ENCODE measurements around the gene MRPL9. TPM values are rescaled to one million over a fixed set of nuclear protein-coding genes. Genes with fewer than 3 reads are reported as not detected.

Gene MRPL9
- total and polyA plus RNA-seq, 2 donors (not counting 1 experiment from before 2014, with no cell fraction given) = 65.5 to 84.6 TPM

DNA sequence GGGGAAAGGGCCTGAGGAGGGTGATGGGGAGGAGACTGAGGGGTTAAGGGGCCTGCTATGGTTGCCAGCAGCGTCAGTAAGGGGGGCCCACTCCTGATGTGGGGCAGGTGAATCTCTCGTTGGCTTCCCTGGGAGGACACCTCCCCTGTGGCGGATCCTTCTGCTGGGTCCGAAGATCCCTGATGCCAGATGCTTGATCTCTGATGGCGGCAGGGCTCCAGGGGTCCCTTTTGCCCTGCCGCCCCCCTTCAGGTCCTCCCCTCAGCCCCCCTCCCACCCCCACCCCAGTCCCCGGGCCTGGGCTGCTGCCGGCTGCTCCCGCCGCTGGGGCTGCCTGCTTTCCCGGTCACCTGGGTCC is 46.9 kb downstream of the MRPL9 start:
- ChIA-PET CTCF (no interaction called here), POLR2A (no interaction called here)
- Histone ChIP-seq H3K4me2 (replicated peaks; ENCODE audit: low read depth, low read length, poor library complexity, severe bottlenecking) (no peak overlapping the region), H3K27me3 (replicated peaks in 1 of 4; ENCODE audit: control extremely low read depth in 1 of 4, control insufficient read depth in 3 of 4, insufficient read depth in 4 of 4, low read length in 3 of 4) (peaks cover 0 to 46% (median 20%) of the 10 kb centered on the region in 4 experiments), H3K4me3 (ENCODE audit: control extremely low read depth in 1 of 5, extremely low read depth in 1 of 5, insufficient read depth in 1 of 5, low read depth in 2 of 5, low read length in 4 of 5) (no peak overlapping the region), H3K79me2 (ENCODE audit: control insufficient read depth, insufficient read depth, low read length) (no peaks in the 10 kb centered on the region), H3K9ac (ENCODE audit: low read length) (no peak overlapping the region), H2AFZ (ENCODE audit: insufficient read depth, low read depth, low read length, poor library complexity, severe bottlenecking) (no peak overlapping the region), H3K36me3 (replicated peaks in 1 of 2; ENCODE audit: control extremely low read depth in 1 of 2, control insufficient read depth in 1 of 2, extremely low read depth in 1 of 2, insufficient read depth in 2 of 2, low read length in 1 of 2) (no peaks in the 10 kb centered on the region), H3K4me1 (ENCODE audit: control insufficient read depth in 2 of 2, insufficient read depth in 2 of 2, low read length in 2 of 2) (peaks cover 14 to 19% of the 10 kb centered on the region in 2 donors), H3K9me3 (ENCODE audit: control extremely low read depth in 1 of 3, control insufficient read depth in 2 of 3, insufficient read depth in 1 of 3, low read length in 2 of 3) (peaks cover 0 to 10% (median 0%) of the 10 kb centered on the region in 3 donors), H4K20me1 (ENCODE audit: control insufficient read depth, insufficient read depth, low read length, poor library complexity, severe bottlenecking) (no peaks in the 10 kb centered on the region), H3K27ac (ENCODE audit: low read length in 2 of 2) (no peak overlapping the region)
- Mint-ChIP-seq H3K27me3 (peaks cover 72% of the 10 kb centered on the region), H3K9me3 (ENCODE audit: insufficient read depth) (no peaks in the 10 kb centered on the region), H3K27ac (no peak overlapping the region), H3K4me1 (peaks cover 23% of the 10 kb centered on the region), H3K4me3 (no peak overlapping the region)
- intact Hi-C loops (cut with micrococcal nuclease) = no loop called here
- TF ChIP-seq CTCF (IDR thresholded peaks at IDR 0.05) = no peak
- DNase-seq (no peak), ATAC-seq (ENCODE audit: low read depth) (no peak)
- 17% methylated on average over 2 of the region's 11 CpGs for WGBS (ENCODE audit: insufficient coverage)

- 62% methylated on average over 14 of the region's 17 CpGs for WGBS (ENCODE audit: insufficient coverage)
- Mint-ChIP-seq H3K9me3 (ENCODE audit: insufficient read depth) (no peaks in the 10 kb centered on the region), H3K4me1 (peaks cover 20% of the 10 kb centered on the region), H3K27ac (no peak overlapping the region), H3K4me3 (no peak overlapping the region), H3K27me3 (peaks cover 72% of the 10 kb centered on the region)
- no peak overlapping the region for H3K4me3 ChIP-seq (ENCODE audit: control extremely low read depth in 1 of 5, extremely low read depth in 1 of 5, insufficient read depth in 1 of 5, low read depth in 2 of 5, low read length in 4 of 5)
- H3K79me2 ChIP-seq (ENCODE audit: control insufficient read depth, insufficient read depth, low read length) = no peaks in the 10 kb centered on the region
- no peak overlapping the region for H2AFZ ChIP-seq (ENCODE audit: insufficient read depth, low read depth, low read length, poor library complexity, severe bottlenecking)
- H3K4me2 ChIP-seq (replicated peaks; ENCODE audit: low read depth, low read length, poor library complexity, severe bottlenecking) = no peak overlapping the region
- H3K9me3 ChIP-seq (ENCODE audit: control extremely low read depth in 1 of 3, control insufficient read depth in 2 of 3, insufficient read depth in 1 of 3, low read length in 2 of 3) = peaks cover 0 to 10% (median 0%) of the 10 kb centered on the region in 3 donors
- intact Hi-C loops (cut with micrococcal nuclease) = no loop called here
- H3K9ac ChIP-seq (ENCODE audit: low read length) = no peak overlapping the region
- peaks cover 0 to 46% (median 20%) of the 10 kb centered on the region in 4 experiments for H3K27me3 ChIP-seq (replicated peaks in 1 of 4; ENCODE audit: control extremely low read depth in 1 of 4, control insufficient read depth in 3 of 4, insufficient read depth in 4 of 4, low read length in 3 of 4)
- ATAC-seq (ENCODE audit: low read depth) (no peak), DNase-seq (no peak)
- CTCF ChIA-PET = no interaction called here
- POLR2A ChIA-PET = no interaction called here
- peaks cover 12 to 16% of the 10 kb centered on the region in 2 donors for H3K4me1 ChIP-seq (ENCODE audit: control insufficient read depth in 2 of 2, insufficient read depth in 2 of 2, low read length in 2 of 2)
- TF ChIP-seq CTCF (IDR thresholded peaks at IDR 0.05) (no peak), EZH2 (IDR thresholded peaks at IDR 0.05; ENCODE audit: borderline replicate concordance, insufficient read depth, low read depth, low read length, poor library complexity, severe bottlenecking) (no peak)
- no peak overlapping the region for H3K27ac ChIP-seq (ENCODE audit: low read length in 2 of 2)
- H3K36me3 ChIP-seq (replicated peaks in 1 of 2; ENCODE audit: control extremely low read depth in 1 of 2, control insufficient read depth in 1 of 2, extremely low read depth in 1 of 2, insufficient read depth in 2 of 2, low read length in 1 of 2) = no peaks in the 10 kb centered on the region
- no peaks in the 10 kb centered on the region for H4K20me1 ChIP-seq (ENCODE audit: control insufficient read depth, insufficient read depth, low read length, poor library complexity, severe bottlenecking)
Measured at GRCh38 chr1:151715726-151716404, 47.4 kb downstream of the MRPL9 start.
